ENCODE measurements around the gene TMEM51.

GRCh38 chr1:15244813-15245212 is 91.3 kb downstream of the TMEM51 start:
- TF ChIP-seq POLR2A (IDR thresholded peaks at IDR 0.05), result no peak
- TF ChIP-seq EP300 (IDR thresholded peaks at IDR 0.05; ENCODE audit: low read depth), result no peak
- TF ChIP-seq, protein P1, sequence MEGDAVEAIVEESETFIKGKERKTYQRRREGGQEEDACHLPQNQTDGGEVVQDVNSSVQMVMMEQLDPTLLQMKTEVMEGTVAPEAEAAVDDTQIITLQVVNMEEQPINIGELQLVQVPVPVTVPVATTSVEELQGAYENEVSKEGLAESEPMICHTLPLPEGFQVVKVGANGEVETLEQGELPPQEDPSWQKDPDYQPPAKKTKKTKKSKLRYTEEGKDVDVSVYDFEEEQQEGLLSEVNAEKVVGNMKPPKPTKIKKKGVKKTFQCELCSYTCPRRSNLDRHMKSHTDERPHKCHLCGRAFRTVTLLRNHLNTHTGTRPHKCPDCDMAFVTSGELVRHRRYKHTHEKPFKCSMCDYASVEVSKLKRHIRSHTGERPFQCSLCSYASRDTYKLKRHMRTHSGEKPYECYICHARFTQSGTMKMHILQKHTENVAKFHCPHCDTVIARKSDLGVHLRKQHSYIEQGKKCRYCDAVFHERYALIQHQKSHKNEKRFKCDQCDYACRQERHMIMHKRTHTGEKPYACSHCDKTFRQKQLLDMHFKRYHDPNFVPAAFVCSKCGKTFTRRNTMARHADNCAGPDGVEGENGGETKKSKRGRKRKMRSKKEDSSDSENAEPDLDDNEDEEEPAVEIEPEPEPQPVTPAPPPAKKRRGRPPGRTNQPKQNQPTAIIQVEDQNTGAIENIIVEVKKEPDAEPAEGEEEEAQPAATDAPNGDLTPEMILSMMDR (IDR thresholded peaks at IDR 0.05), result no peak
- no peak for TF ChIP-seq POLR2AphosphoS5 (IDR thresholded peaks at IDR 0.05)

Measured in transverse colon (tissue), 4 donors.